LHCN-M2 (cell line): ENCODE data around the gene AK1. TPM values are rescaled to one million over a fixed set of nuclear protein-coding genes. Genes with fewer than 3 reads are reported as not detected.

ENCODE experiments used
- DNase-seq: peaks from one replicate; pipeline ENCODE4 v3.0.0-alpha.2; 2012; ENCODE audit warnings: low read depth
- total RNA-seq: library from RNA; depleted of rRNA; stranded (reverse); fragments of >200 nt; gene quantifications from 2 replicates; pipeline ENCODE4 v1.2.3, GENCODE V29; 2014

AK1 gene
- total RNA-seq, 1 experiment from 2014 or later = 75.1 TPM

GRCh38 chr9:127868278-127868902 is 9.1 kb downstream of the AK1 start:
- DNase-seq = no peak

DNA sequence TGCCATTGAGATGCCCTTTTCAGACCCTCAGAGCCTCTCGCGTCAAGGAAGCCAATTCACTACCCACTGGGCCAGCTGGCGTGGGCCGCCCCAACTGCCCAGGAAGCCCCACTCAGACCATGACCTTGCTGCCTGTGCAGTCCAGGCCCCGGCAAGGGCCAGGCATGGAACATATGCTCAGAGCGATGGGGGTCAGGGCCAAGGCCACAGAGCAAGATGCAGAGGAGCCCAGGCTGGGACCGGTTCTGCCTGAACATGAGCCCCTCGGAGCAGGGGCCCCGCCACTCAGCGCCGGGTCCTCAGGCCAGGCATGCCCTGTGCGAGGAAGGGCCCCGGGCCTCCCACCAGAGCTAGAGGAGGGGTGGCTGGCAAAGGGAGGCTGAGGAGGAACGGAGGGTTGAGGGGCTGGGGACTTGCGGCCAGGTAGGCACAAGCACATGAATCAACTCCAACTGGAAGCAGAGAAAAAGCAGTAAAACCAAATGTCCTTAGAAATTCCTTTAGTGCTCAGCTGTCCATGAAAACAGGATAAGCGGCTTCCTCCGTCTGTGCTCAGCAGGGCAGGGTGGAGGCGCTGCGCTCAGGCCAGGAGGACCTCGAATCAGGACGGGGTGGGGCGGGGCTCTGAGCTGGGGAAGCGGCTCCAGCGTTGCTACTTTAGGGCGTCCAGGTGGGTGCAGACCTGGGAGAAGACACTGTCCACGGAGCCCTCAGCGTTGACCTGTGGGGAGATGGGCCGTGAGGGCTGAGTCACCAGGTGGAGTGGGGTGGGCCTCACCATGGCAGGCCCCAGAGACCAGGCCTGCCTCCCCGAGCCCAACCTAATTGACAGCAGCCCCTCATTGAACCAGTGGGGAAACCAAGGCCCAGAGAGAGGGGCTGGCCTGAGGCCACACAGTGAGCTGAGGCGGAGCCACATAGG is 9.9 kb downstream of the AK1 start:
- DNase-seq = no peak

- no peak for DNase-seq
Measured at GRCh38 chr9:127866535-127866934, 10.9 kb downstream of the AK1 start.

DNA sequence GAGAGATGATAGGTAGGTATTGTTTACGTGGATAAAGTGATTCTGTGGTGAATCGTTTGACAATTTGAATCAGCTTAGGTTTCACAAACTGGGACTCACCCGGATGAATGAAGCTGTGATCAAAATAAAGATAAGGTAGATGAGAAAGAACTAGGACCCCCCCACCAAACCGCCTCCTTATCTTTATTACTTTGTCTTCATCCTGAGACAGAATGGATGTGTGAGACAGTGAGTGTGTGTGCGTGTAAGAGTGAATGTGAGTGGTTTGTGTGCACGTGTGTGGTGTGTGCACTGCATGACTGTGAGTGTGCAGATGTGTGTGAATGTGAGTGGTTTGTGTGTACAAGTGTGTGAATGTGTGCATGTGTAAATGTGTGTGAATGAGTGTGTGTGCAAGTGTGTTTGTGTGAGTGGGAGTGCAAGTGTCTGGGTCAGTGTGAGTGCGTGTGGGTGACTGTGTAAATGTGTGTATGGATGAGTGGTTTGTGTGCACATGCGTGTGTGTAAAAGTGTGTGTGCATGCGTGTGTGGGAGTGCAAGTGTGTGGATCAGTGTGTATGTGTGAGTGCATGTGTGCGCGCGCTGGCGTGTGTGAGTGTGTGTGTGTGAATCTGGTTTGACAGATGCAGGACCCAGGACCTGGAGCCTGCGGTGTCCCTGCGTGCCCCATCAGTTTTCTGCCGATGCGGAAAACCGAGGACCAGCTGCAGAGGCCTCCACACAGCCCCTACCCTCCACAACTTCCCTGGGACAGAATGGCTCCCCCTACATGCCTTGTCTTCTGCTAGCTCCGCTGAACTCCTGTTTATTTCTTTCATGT is 11.6 kb downstream of the AK1 start:
- no peak for DNase-seq

GRCh38 chr9:127863191-127863621 is 14.3 kb downstream of the AK1 start:
- no peak for DNase-seq

- no peak for DNase-seq
Measured at GRCh38 chr9:127862075-127863011, 15.1 kb downstream of the AK1 start.

- no peak for DNase-seq
Measured at GRCh38 chr9:127860779-127861178, 16.7 kb downstream of the AK1 start.

DNA sequence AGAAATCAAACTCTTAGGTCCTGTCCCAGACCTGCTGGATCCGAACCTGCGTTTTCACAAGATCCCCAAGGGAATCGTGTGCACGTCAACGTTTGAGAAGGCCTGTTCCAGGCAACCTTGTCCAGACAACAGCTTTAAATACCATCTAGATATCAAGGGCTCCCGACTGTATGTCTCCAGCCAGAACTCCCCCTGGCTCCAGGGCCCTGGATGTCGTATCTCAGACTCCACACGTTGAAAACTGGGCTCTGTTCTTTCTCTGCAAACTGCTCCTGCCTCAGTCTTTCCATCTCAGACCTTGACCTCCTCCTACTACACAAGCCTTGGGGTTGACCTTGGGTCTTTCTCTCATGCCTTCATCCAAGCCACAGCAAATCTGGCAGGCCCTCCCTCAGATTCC is 17.2 kb downstream of the AK1 start:
- DNase-seq = no peak

GRCh38 chr9:127858041-127858512 is 19.4 kb downstream of the AK1 start:
- peak; percentile 45 for DNase-seq

GRCh38 chr9:127857278-127857677 is 20.2 kb downstream of the AK1 start:
- no peak for DNase-seq

DNA sequence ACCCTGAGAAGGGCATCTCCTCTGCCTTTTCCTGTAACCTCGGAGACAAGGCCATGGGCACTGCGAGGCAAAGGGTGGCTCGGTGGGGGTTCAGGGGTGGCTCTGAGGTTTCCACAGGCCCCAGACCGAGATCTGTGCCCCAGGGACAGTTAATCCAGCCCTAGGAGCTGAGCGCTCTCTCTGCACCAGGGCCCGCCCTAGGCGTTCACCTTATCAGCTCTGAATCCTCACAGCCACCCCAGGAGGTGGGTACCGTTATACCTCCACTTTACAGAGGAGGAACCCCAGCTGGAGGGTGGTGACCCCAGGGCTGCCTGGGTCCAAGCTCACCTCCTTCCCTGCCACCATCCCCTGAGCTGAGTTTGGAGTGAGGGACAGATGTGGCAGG is 20.8 kb downstream of the AK1 start:
- no peak for DNase-seq

GRCh38 chr9:127856094-127856728 is 21.3 kb downstream of the AK1 start:
- no peak for DNase-seq

DNA sequence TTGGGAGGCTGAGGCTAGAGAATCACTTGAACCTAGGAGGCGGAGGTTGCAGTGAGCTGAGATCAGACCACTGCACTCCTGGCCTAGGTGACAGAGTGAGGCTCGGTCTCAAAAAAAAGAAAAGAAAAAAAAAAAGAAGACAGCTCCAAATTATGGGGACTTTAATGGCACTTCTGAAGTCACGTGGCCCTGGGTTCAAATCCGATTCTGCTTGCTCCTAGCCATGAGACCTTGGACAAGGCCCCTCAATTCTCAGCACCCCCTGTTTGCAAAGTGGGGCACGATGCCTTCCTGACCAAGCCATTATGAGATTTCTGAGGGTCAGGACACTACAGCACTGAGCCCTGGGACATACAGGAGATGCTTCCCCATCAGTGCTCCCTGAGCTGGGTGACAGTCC is 22.0 kb downstream of the AK1 start:
- DNase-seq = no peak

GRCh38 chr9:127854960-127855359 is 22.5 kb downstream of the AK1 start:
- no peak for DNase-seq

GRCh38 chr9:127854184-127854806 is 23.2 kb downstream of the AK1 start, which contains the start of gene ENG:
Gene ENG (minus strand): TSS chr9:127854658. CDS start chr9:127854355, 303 bp downstream.
- DNase-seq = peak; percentile 68

DNA sequence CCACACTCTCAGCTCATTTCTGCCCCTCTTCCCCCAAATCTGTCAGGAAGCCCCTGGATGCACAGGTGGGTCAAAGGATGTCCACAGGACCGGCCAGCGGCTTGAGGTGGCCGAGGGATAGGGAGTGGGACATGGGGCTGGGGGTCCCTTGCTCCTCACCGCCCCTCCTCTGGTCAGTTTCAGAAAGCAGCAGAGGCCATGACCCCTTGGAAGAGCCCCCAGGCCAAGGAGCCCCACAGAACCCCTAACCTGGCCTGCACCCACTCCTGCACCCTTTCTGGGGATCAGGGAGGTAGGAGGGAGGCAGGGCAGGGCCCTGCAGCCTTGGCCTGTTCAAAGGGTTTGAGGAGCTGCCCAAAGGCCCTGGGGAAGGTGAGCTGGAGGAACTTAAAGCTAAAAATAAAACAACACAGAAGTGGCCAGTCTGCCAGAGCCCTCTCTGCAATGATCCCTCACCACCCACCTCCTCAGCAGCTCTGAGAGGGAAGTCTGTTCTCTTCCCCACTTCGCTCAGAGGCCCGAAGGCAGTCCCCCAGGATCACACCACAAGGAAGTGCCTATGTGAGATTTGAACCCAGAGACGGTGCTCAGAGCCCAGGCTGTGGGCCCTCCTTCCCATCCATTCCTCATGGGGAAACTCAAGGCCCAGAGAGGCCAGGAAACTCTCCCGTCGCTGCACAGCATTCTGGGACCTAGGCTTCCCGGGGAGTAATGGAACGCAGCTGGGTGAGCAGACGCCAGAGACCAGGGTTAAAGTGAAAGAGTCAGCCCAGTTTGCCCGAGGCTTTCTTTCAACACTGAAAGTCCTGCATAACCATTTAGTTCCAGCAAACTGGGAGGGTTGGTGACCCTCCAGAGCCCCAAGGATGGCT is 23.9 kb downstream of the AK1 start:
- DNase-seq = peak; percentile 42

DNA sequence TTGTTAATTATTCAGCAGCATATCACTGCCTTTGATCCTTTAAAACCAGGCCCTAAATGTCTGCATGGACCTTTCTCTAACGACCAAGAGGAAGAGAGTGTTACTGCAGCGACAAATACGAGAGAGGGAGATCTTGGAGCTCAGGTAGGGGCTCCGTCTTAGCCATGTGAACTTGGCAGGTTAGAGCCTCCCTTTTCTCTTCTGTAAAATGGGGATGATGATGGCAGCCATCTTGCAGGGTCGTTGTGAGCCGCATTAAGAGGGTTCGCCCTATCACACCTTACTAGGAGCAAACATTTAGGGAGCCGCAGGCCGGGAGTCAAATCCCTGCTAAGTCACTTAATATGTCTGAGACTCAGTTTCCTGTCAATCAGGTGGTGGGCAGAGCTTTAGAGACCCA is 24.6 kb downstream of the AK1 start:
- DNase-seq = no peak

DNA sequence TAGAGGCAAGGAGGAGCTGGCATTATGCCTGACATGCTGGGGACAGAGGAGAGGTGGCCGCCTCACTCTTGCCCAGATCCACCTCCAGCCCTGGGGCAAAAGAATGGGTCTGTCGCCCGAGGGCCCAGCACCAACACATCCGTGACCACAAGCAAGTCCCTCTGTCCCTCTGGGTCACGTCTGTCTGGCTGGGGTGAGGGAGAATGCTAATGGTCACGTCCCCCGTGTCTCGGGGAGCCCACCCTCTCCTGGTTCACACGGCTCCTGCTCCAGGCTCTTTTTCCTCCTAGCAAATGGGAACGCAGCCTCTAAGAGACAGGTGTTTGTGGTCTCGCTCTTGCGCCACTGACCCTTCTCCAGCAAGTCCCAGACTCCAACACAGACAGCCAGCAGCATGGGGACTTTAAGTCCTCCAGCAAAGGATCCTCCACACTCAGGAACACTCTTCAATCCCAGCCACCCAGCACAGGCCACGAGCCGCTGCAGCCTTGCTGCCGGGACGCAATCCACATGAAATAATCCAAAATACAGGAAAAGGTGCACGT is 27.1 kb downstream of the AK1 start:
- no peak for DNase-seq
